CD4-positive, alpha-beta T cell (primary cell): ENCODE measurements around the gene MRPS18A. TPM values are rescaled to one million over a fixed set of nuclear protein-coding genes. Genes with fewer than 3 reads are reported as not detected.

Experiments
- ATAC-seq: fragments of 200-7000 bp; cut with Tn5 transposase; one replicate; pipeline ENCODE4 v1.10.0; 2022; ENCODE audit warnings: mild to moderate bottlenecking; ENCODE audit not compliant: poor library complexity
- CTCF ChIA-PET: fragments of 350-600 bp; sonication (Branson Sonifier 250); formaldehyde crosslinking; loops from one replicate; lab custom pipeline; 2021; ENCODE audit warnings: antibody characterized with exemption, inconsistent platforms; lab: Charles Lee
- POLR2A ChIA-PET: fragments of 350-600 bp; sonication (Branson Sonifier 250); formaldehyde crosslinking; loops from one replicate; lab custom pipeline; 2021; ENCODE audit warnings: antibody characterized with exemption, inconsistent platforms; lab: Charles Lee
- DNase-seq, 14 experiments: peaks; one replicate each; pipeline ENCODE4 v3.0.0-alpha.2; 2013 to 2020; ENCODE audit warnings: mixed read lengths in 2 of 14
- H3K27ac ChIP-seq, 2 donors: one replicate each; pipeline versions ENCODE4 v1.5.1 to v1.7.0; 2013; ENCODE audit warnings: low read length in 2 of 2, low read depth in 1 of 2, mild to moderate bottlenecking in 1 of 2
- H3K27me3 ChIP-seq, 2 experiments: 1 replicate in 1 of 2; 2 replicates in 1 of 2; pipeline versions ENCODE4 v1.6.1 to v1.7.0; 2013; ENCODE audit warnings: low read length in 2 of 2, control low read depth in 1 of 2, mild to moderate bottlenecking in 1 of 2, moderate library complexity in 1 of 2; ENCODE audit not compliant: insufficient read depth in 2 of 2, control insufficient read depth in 1 of 2
- H3K36me3 ChIP-seq: one replicate; pipeline ENCODE4 v1.6.1; 2013; ENCODE audit warnings: low read length, control low read depth; ENCODE audit not compliant: insufficient read depth
- H3K4me1 ChIP-seq: one replicate; pipeline ENCODE4 v1.6.1; 2013; ENCODE audit warnings: low read length, control low read depth; ENCODE audit not compliant: insufficient read depth
- H3K4me3 ChIP-seq: one replicate; pipeline ENCODE4 v1.5.1; 2013; ENCODE audit warnings: mild to moderate bottlenecking, low read length, moderate library complexity
- H3K9me3 ChIP-seq, 2 experiments: 1 replicate in 1 of 2; 2 replicates in 1 of 2; pipeline versions ENCODE4 v1.6.1 to v1.7.0; 2013; ENCODE audit warnings: low read length in 2 of 2, mild to moderate bottlenecking in 2 of 2, control low read depth in 1 of 2, moderate library complexity in 1 of 2; ENCODE audit not compliant: control insufficient read depth in 1 of 2, insufficient read depth in 1 of 2
- H3K27ac Mint-ChIP-seq: one replicate; pipeline ENCODE4 v1.8.0; 2020; ENCODE audit warnings: mixed read lengths
- H3K27me3 Mint-ChIP-seq: one replicate; pipeline ENCODE4 v1.8.0; 2021; ENCODE audit warnings: mixed read lengths
- H3K36me3 Mint-ChIP-seq: one replicate; pipeline ENCODE4 v1.8.0; 2021; ENCODE audit warnings: low read depth, mixed read lengths
- H3K4me1 Mint-ChIP-seq: one replicate; pipeline ENCODE4 v1.8.0; 2021; ENCODE audit warnings: low read depth, mixed read lengths
- H3K4me3 Mint-ChIP-seq: one replicate; pipeline ENCODE4 v1.8.0; 2020; ENCODE audit warnings: mild to moderate bottlenecking, mixed read lengths
- H3K9me3 Mint-ChIP-seq: one replicate; pipeline ENCODE4 v1.8.0; 2020; ENCODE audit warnings: mixed read lengths
- intact Hi-C, 2 experiments: fragments of 100-400 bp; cut with DNase I in 1 of 2; cut with micrococcal nuclease in 1 of 2; formaldehyde crosslinking; loops; one replicate each; pipeline versions ENCODE4 v1.15.1 to v1.9.0; 2023 to 2025; cut with DNase I, micrococcal nuclease
- total RNA-seq, 174 experiments: library from RNA in 2 of 174; stranded (reverse) in 2 of 174; gene quantifications; one replicate each; pipeline ENCODE4 v1.2.3 and lab custom pipeline; 2021 to 2026
- TF ChIP-seq, protein P1 (sequence below): fragments of 200-600 bp; IDR thresholded peaks from one replicate; pipeline ENCODE4 v1.8.0; 2022; ENCODE audit warnings: antibody characterized with exemption, mild to moderate bottlenecking

The MRPS18A gene
- total RNA-seq, 2 experiments from 2014 or later = 26.1 to 27.7 TPM

DNA sequence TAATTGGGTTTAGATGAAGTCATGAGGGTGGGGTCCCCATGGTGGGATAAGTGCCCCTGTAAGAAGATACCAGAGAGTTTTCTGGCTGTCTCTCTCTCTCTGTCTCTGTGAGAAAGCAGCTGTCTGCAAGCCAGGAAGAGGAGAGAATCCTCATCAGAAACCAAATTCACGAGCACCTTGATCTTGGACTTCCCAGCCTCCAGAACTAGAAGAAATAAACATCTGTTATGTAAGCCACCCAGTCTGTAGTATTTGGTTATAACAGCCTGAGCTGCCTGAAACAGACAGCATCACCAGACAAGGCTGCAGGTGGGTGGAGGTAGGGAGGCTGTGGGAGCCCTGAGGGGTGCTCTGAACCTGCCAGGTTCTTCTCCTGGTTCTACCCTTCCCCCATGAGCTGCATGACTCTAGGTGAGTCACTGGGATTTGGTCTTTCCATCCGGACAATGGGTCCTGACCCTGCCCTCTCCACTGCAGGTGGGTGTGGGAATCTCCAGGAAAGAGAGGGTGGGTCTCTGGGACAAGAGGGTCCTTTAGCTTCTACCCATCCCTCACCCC, 48.1 kb upstream of the MRPS18A start:
- H3K27ac Mint-ChIP-seq = no peak overlapping the region

DNA sequence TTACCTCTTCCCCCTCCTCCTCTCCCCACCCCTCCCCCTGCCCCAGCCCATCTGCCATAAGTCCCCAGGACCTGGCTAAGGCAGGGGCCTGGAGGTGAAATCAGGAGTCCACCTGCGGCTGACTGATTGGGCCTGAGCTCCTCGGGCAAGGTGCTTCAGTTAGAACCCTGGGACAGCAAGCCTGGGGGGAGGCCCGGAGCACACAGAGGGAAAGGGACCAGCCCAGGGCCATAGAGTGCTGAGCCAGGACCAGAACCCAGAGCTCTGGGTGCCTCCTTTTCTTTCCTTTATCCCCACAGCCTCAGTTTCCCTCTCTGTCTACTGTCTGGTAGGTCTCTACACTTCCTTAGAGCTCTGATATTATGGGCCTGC, 46.7 kb upstream of the MRPS18A start:
- H3K27me3 Mint-ChIP-seq = no peaks in the 10 kb centered on the region
- CTCF ChIA-PET = no interaction called here
- Histone ChIP-seq H3K36me3 (no peaks in the 10 kb centered on the region), H3K4me1 (peaks cover 28% of the 10 kb centered on the region), H3K4me3 (no peak overlapping the region), H3K27me3 (no peaks in the 10 kb centered on the region), H3K9me3 (peaks cover 7 to 10% of the 10 kb centered on the region in 2 experiments), H3K27ac (no peak overlapping the region)
- intact Hi-C loops = no loop called here
- DNase-seq (no peak), ATAC-seq (no peak)
- H3K9me3 Mint-ChIP-seq = peaks cover 10% of the 10 kb centered on the region
- no peaks in the 10 kb centered on the region for H3K4me1 Mint-ChIP-seq
- TF ChIP-seq, protein P1, sequence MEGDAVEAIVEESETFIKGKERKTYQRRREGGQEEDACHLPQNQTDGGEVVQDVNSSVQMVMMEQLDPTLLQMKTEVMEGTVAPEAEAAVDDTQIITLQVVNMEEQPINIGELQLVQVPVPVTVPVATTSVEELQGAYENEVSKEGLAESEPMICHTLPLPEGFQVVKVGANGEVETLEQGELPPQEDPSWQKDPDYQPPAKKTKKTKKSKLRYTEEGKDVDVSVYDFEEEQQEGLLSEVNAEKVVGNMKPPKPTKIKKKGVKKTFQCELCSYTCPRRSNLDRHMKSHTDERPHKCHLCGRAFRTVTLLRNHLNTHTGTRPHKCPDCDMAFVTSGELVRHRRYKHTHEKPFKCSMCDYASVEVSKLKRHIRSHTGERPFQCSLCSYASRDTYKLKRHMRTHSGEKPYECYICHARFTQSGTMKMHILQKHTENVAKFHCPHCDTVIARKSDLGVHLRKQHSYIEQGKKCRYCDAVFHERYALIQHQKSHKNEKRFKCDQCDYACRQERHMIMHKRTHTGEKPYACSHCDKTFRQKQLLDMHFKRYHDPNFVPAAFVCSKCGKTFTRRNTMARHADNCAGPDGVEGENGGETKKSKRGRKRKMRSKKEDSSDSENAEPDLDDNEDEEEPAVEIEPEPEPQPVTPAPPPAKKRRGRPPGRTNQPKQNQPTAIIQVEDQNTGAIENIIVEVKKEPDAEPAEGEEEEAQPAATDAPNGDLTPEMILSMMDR = no peak
- H3K4me3 Mint-ChIP-seq = no peak overlapping the region
- H3K27ac Mint-ChIP-seq = no peak overlapping the region
- POLR2A ChIA-PET = no interaction called here
- H3K36me3 Mint-ChIP-seq = no peaks in the 10 kb centered on the region

More for the DNA sequence above, 48.1 kb upstream of the MRPS18A start:
- Mint-ChIP-seq H3K27me3 (no peaks in the 10 kb centered on the region), H3K36me3 (no peaks in the 10 kb centered on the region), H3K4me3 (no peak overlapping the region), H3K4me1 (no peaks in the 10 kb centered on the region), H3K9me3 (peaks cover 10% of the 10 kb centered on the region)
- peaks cover 0 to 7% of the 10 kb centered on the region in 2 experiments for H3K9me3 ChIP-seq
- intact Hi-C loops = no loop called here
- ATAC-seq (no peak), DNase-seq (no peak)
- peaks cover 28% of the 10 kb centered on the region for H3K4me1 ChIP-seq
- TF ChIP-seq, protein P1 = no peak
- no peaks in the 10 kb centered on the region for H3K27me3 ChIP-seq
- H3K36me3 ChIP-seq = no peaks in the 10 kb centered on the region
- H3K27ac ChIP-seq = no peak overlapping the region
- ChIA-PET POLR2A (no interaction called here), CTCF (no interaction called here)
- no peak overlapping the region for H3K4me3 ChIP-seq

DNA sequence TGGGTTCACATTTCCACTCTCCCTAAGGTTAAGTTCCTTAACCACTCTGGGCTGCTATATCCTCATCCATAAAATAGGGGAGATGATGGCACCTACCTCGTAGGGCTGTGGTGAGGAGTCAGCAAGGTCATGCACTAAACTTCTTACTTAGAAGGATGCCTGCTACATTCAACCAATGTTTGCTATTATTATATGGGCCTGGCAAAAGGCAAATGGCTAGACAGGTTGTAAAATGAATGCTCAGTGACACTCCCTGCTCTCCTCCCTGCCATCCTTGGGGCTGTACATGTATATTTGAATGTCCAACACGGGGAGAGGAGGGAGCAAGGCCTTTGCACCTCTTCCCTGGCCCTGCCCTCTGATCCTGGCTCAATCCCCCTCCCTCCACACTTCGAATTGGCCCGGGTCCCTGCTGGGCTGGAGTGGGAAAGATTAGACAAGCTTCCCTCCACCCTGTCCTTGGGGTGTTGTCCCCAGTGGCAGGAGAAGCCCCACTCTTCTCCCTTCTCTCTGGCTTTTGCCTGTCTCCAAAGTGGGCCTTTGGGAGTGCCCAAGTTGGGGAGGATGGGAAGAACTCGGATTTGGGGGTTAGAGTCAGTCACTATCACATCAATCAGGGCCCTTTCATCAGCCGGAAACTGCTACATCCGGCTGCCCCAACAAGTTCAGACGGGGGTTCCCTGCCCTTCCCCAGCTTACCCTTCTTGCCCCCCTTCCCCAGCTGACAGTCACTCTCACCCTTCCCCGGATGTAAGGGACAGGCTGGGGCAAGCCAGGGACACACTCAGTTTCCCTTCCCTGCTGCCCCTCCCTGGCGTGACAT, 46.1 kb upstream of the MRPS18A start:
- DNase-seq = peak in 10 of 14 experiments; percentile 10 to 81 (median 32)
- Histone ChIP-seq H3K9me3 (peaks cover 7 to 10% of the 10 kb centered on the region in 2 experiments), H3K4me3 (no peak overlapping the region), H3K36me3 (no peaks in the 10 kb centered on the region), H3K4me1 (peaks cover 28% of the 10 kb centered on the region), H3K27ac (no peak overlapping the region), H3K27me3 (no peaks in the 10 kb centered on the region)
- intact Hi-C loops = no loop called here
- Mint-ChIP-seq H3K4me3 (no peak overlapping the region), H3K27ac (no peak overlapping the region), H3K4me1 (no peaks in the 10 kb centered on the region), H3K27me3 (no peaks in the 10 kb centered on the region), H3K9me3 (peaks cover 10% of the 10 kb centered on the region), H3K36me3 (no peaks in the 10 kb centered on the region)
- ChIA-PET POLR2A (no interaction called here), CTCF (no interaction called here)
- ATAC-seq = peak; percentile 29
- TF ChIP-seq, protein P1 = no peak
